ENCODE results near the gene UBE2U.

DNA sequence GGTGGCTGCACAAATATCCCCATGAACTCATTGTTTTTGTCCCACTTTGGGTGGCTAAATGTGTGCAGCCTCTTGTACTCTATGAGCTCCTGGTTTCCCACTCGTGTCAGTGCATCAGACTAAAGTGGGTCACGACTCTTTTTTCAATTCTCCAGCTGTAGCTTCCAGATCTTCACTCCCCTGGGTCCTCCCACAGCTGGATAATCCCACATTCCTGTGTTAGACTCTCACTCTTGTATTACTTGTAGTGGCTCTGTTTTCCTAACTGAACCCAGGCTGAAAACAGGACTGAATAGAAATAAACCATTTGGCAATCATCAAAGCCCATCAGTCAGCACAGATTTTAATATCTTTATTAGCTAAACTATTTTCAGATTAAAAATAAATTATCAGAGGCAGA is 60.4 kb downstream of the UBE2U start:
- TF ChIP-seq POLR2A (IDR thresholded peaks at IDR 0.05; ENCODE audit: borderline replicate concordance, extremely low read depth, insufficient read depth, insufficient read length): no peak
- TF ChIP-seq CEBPB (IDR thresholded peaks at IDR 0.05; ENCODE audit: low read depth): no peak
- TF ChIP-seq FOSL1 (IDR thresholded peaks at IDR 0.05; ENCODE audit: low read depth): no peak
